HL-60/S4 treated with phorbol 12-myristate 13-acetate at 8.2 ng/mL for 4 days and 3 days (cell line): ENCODE data around the gene OS9.
"Not testable (repeated sequence)": the region's sequence is repeated elsewhere in the genome, so short reads cannot be mapped to it uniquely, and the experiment has no call there.

Experiments
- in situ Hi-C: fragments of 300-500 bp; cut with MboI; formaldehyde crosslinking; loops from 2 replicates; pipeline ENCODE4 v1.15.0; 2022; ENCODE audit warnings: low sequenced_read_pairs

The OS9 gene

GRCh38 chr12:57693317-57693658, 644 bp upstream of the OS9 start:
- in situ Hi-C loops, result loop anchor here (25.0 kb wide), 1 partner anchor 94 kb away; the partner anchor contains the start of gene TSFM

GRCh38 chr12:57694459-57695019, 607 bp downstream of the OS9 start:
- in situ Hi-C loops, result loop anchor here (25.0 kb wide), 1 partner anchor 93 kb away; the partner anchor contains the start of gene TSFM

GRCh38 chr12:57695770-57696432, 2.0 kb downstream of the OS9 start:
- in situ Hi-C loops, result loop anchor here (25.0 kb wide), 1 partner anchor 91 kb away; the partner anchor contains the start of gene TSFM

- in situ Hi-C loops, result loop anchor here (25.0 kb wide), 1 partner anchor 90 kb away; the partner anchor contains the start of gene TSFM
Measured at GRCh38 chr12:57697076-57697475, 3.1 kb downstream of the OS9 start.

- in situ Hi-C loops, result loop anchor here (25.0 kb wide), 1 partner anchor 89 kb away; the partner anchor contains the start of gene TSFM
Measured at GRCh38 chr12:57698414-57698813, 4.5 kb downstream of the OS9 start.

GRCh38 chr12:57700317-57700716, 6.4 kb downstream of the OS9 start:
- in situ Hi-C loops, result no loop called here

GRCh38 chr12:57707250-57707649, 13.3 kb downstream of the OS9 start:
- in situ Hi-C loops, result no loop called here

GRCh38 chr12:57708296-57708695, 14.4 kb downstream of the OS9 start:
- in situ Hi-C loops, result no loop called here

- in situ Hi-C loops, result no loop called here
Measured at GRCh38 chr12:57712701-57713100, 18.8 kb downstream of the OS9 start.

- in situ Hi-C loops, result no loop called here
Measured at GRCh38 chr12:57713209-57713608, 19.3 kb downstream of the OS9 start.

GRCh38 chr12:57715036-57715748, 21.3 kb downstream of the OS9 start:
- in situ Hi-C loops, result not testable (repeated sequence)

- in situ Hi-C loops, result no loop called here
Measured at GRCh38 chr12:57715786-57716185, 21.9 kb downstream of the OS9 start.

- in situ Hi-C loops, result no loop called here
Measured at GRCh38 chr12:57716305-57716704, 22.4 kb downstream of the OS9 start.

- in situ Hi-C loops, result no loop called here
Measured at GRCh38 chr12:57717131-57717530, 23.2 kb downstream of the OS9 start.

- in situ Hi-C loops, result no loop called here
Measured at GRCh38 chr12:57717846-57718640, 24.1 kb downstream of the OS9 start.

GRCh38 chr12:57718641-57719528, 25.0 kb downstream of the OS9 start:
- in situ Hi-C loops, result no loop called here

GRCh38 chr12:57719777-57720605, 26.1 kb downstream of the OS9 start:
- in situ Hi-C loops, result no loop called here

- in situ Hi-C loops, result no loop called here
Measured at GRCh38 chr12:57720606-57721595, 27.0 kb downstream of the OS9 start.
